ENCODE measurements around the gene SEC14L1. TPM values are rescaled to one million over a fixed set of nuclear protein-coding genes. Genes with fewer than 3 reads are reported as not detected.
"Not testable (repeated sequence)": the region's sequence is repeated elsewhere in the genome, so short reads cannot be mapped to it uniquely, and the experiment has no call there.

The SEC14L1 gene
- total RNA-seq, 4 donors from 2014 or later: 18.2 to 187 (median 46.5) TPM

DNA sequence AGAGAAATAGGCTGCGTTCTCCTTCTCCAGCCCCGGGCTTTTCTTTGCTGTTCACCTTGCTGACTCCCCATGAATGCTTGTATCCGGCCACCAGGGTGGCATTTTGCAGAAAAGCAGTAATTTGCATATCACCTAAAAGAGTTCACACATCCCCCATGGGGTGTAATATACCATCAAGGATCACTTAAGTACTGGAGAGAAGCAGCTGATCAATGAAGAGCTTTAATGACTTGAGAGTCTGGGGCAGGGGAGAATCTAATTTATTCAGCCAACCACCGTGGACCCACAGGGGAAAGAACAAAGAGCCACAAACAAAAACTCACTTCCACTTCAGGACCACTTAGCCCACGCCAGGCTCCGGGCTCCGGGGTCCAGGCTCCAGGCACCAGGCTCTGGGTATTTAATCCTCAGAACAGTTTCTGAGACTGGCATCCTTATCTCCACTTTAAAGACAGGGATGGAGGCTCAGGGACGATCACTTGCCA is 33.9 kb upstream of the SEC14L1 start:
- TF ChIP-seq, protein P1, sequence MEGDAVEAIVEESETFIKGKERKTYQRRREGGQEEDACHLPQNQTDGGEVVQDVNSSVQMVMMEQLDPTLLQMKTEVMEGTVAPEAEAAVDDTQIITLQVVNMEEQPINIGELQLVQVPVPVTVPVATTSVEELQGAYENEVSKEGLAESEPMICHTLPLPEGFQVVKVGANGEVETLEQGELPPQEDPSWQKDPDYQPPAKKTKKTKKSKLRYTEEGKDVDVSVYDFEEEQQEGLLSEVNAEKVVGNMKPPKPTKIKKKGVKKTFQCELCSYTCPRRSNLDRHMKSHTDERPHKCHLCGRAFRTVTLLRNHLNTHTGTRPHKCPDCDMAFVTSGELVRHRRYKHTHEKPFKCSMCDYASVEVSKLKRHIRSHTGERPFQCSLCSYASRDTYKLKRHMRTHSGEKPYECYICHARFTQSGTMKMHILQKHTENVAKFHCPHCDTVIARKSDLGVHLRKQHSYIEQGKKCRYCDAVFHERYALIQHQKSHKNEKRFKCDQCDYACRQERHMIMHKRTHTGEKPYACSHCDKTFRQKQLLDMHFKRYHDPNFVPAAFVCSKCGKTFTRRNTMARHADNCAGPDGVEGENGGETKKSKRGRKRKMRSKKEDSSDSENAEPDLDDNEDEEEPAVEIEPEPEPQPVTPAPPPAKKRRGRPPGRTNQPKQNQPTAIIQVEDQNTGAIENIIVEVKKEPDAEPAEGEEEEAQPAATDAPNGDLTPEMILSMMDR (IDR thresholded peaks at IDR 0.05): peak in 1 of 6 experiments; percentile 36
- no peak for TF ChIP-seq POLR2A (IDR thresholded peaks at IDR 0.05)
- H3K27ac ChIP-seq: no peak overlapping the region

DNA sequence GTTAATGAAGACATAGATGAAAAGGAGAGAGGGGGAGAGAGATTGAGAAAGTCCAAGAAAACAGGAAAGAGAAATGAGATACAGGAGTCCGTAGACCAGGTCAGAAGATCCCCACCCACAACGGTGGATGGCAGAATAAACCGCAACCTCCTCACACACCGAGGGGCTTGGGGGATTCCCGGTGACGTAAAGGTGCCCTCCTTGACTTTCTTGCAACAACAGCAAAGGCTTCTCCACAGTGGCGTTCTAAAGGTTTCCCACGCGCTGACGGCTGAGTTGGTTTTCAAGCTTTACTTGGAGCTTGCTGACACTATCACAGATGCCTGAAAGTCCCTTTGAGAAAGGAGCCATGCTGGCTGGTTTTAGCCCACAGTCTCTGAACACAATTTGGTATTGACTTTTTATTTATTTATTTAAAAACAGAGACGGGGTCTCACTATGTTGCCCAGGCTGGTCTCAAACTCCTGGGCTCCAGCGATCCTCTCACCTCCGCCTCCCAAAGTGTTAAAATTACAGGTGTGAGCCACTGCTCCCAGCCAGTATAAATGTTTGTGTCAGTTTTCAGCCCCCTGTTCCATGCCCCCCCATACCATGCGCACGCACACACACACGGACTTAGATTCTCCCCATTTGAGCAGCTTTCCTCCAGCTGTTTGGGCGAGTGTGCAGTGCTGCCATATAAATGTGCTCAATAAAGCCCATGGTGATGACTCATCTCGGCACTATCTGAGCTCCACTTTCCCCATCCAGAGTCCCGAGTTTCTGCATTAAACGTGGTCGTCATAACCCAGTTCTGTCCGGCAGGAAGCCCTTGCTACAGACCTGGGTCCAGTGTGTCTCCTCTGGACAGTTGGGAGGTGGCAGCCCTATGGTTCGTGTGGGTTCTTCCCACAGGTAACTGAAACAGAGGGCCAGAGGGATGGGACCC is 33.0 kb upstream of the SEC14L1 start:
- no peak overlapping the region for H3K27ac ChIP-seq
- TF ChIP-seq, protein P1 (IDR thresholded peaks at IDR 0.05): no peak
- TF ChIP-seq POLR2A (IDR thresholded peaks at IDR 0.05): no peak
- DNase-seq: peak in 2 of 3 donors; percentile 31 to 51

More for the DNA sequence above, 33.9 kb upstream of the SEC14L1 start:
- Histone ChIP-seq H3K9me3 (no peaks in the 10 kb centered on the region), H3K4me3 (peak overlapping the region in 1 of 4 donors; percentile 13), H3K27me3 (no peaks in the 10 kb centered on the region), H3K36me3 (no peaks in the 10 kb centered on the region), H3K4me1 (peaks cover 0 to 10% (median 4%) of the 10 kb centered on the region in 4 donors)
- DNase-seq: peak in 1 of 3 donors; percentile 39

DNA sequence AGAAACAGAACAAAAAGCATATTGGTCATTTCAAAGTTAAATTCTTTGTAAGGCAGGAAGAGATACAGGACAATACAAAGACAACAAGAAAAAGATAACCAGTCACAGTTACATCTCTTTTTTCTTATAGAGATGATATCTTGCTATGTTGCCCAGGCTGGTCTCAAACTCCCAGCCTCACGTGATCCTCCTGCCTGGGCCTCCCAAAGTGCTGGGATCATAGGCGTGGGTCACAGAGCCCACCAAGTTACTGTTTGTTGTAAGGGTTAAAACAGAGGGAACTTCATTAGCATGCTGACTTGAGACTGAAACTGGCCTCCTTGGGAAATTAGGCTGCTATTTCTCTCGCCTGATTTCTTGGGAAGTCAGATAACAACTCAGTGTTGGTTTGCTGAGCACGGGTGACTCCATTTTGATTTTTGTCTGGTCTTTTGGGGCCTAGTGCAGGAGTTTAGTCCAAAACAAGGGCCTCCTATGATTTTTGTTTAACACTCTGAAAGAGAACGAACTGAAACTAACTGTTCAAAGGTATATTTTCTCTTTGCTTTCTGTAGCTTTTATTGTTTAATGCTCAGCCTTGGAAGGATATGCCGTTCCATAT is 31.5 kb upstream of the SEC14L1 start:
- Histone ChIP-seq H3K36me3 (no peaks in the 10 kb centered on the region), H3K4me1 (peaks cover 0 to 10% (median 5%) of the 10 kb centered on the region in 4 donors), H3K27ac (peak overlapping the region; percentile 26 to 70 (median 52)), H3K4me3 (no peak overlapping the region), H3K9me3 (no peaks in the 10 kb centered on the region), H3K27me3 (no peaks in the 10 kb centered on the region)
- TF ChIP-seq, protein P1 (IDR thresholded peaks at IDR 0.05): no peak
- TF ChIP-seq POLR2A (IDR thresholded peaks at IDR 0.05): no peak
- no peak for DNase-seq

More for the DNA sequence above, 33.0 kb upstream of the SEC14L1 start:
- no peaks in the 10 kb centered on the region for H3K9me3 ChIP-seq
- no peaks in the 10 kb centered on the region for H3K27me3 ChIP-seq
- peaks cover 0 to 10% (median 5%) of the 10 kb centered on the region in 4 donors for H3K4me1 ChIP-seq
- H3K4me3 ChIP-seq: peak overlapping the region in 1 of 4 donors; percentile 13
- H3K36me3 ChIP-seq: no peaks in the 10 kb centered on the region

DNA sequence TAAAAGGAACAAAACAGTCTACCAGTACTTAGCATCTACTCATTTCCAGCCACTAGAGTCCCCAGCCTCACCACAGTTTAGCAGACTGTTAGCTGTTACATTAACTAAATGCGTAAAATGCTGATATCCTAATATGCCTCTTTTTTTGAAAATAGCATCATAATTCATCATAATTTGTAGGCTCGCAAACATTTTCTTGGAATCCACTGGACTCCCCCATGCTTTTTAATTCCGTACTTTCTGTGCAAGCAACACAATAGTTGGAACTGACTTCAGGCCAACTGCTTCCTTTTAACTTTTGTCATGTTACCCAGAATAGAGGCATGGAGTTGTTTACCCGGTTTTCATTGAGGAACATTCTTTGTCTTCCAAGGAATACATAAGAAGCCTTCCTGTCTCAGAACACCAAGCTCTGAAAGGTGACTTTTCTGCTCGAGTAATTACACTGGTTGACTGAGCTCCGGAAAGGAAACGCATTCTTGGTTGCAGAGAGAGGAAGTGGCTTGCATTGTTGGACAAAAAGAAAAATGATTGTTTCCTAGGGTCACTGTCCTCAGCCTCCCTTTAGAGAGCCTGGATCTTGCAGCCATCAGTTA is 30.9 kb upstream of the SEC14L1 start:
- no peak for DNase-seq
- H3K36me3 ChIP-seq: no peaks in the 10 kb centered on the region
- H3K27me3 ChIP-seq: no peaks in the 10 kb centered on the region
- H3K27ac ChIP-seq: peak overlapping the region in 3 of 4 donors; percentile 38 to 70 (median 67)
- H3K9me3 ChIP-seq: no peaks in the 10 kb centered on the region
- H3K4me1 ChIP-seq: peaks cover 0 to 10% (median 5%) of the 10 kb centered on the region in 4 donors
- TF ChIP-seq POLR2A (IDR thresholded peaks at IDR 0.05): no peak
- TF ChIP-seq, protein P1 (IDR thresholded peaks at IDR 0.05): no peak
- no peak overlapping the region for H3K4me3 ChIP-seq

DNA sequence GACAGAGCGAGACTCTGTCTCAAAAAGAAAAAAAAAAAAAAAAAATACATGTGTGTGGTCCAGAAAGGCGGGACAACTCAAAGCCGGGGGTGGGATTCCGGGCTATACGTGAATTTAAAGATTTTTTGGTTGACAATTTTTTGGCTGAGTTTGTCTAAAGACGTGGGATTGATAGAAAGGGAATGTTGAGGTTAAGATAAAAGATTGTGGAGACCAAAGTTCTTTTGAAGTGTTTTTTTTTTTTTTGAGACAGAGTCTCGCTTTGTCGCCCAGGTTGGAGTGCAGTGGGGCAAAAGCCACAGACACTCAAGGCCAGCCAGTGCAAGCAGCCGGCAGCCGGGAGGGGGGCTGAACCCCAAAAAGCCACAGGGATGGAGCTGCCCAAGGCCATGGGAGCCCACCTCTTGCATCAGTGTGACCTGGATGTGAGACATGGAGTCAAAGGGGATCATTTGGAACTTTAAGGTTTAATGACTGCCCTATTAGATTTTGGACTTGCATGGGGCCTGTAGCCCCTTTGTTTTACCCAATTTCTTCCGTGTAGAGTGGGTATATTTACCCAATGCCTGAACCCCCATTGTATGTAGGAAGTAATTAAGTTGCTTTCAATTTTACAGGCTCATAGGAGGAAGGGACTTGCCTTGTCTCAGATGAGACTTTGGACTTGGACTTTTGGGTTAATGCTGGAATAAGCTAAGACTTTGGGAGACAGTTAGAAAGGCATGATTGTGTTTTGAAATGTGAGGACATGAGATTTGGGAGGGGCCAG is 29.4 kb upstream of the SEC14L1 start:
- H3K27ac ChIP-seq: peak overlapping the region in 3 of 4 donors; percentile 3 to 79 (median 49)
- not testable (repeated sequence) for H3K9me3 ChIP-seq

More for the DNA sequence above, 29.4 kb upstream of the SEC14L1 start:
- not testable (repeated sequence) for H3K36me3 ChIP-seq, DNase-seq, H3K27me3 ChIP-seq, H3K4me1 ChIP-seq
- peak overlapping the region in 1 of 4 donors; percentile 35 for H3K4me3 ChIP-seq
